Activated naive CD4-positive, alpha-beta T cell treated with anti-CD3 and anti-CD28 coated beads, Interleukin-2, amount 50 U/mL, for 16 hours (primary cell): Measurements from ENCODE around the gene PLA2G4C.

Experiments
- DNase-seq: peaks from one replicate; pipeline ENCODE4 v3.0.0-alpha.2; 2020

Gene PLA2G4C, protein sequence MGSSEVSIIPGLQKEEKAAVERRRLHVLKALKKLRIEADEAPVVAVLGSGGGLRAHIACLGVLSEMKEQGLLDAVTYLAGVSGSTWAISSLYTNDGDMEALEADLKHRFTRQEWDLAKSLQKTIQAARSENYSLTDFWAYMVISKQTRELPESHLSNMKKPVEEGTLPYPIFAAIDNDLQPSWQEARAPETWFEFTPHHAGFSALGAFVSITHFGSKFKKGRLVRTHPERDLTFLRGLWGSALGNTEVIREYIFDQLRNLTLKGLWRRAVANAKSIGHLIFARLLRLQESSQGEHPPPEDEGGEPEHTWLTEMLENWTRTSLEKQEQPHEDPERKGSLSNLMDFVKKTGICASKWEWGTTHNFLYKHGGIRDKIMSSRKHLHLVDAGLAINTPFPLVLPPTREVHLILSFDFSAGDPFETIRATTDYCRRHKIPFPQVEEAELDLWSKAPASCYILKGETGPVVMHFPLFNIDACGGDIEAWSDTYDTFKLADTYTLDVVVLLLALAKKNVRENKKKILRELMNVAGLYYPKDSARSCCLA

DNA sequence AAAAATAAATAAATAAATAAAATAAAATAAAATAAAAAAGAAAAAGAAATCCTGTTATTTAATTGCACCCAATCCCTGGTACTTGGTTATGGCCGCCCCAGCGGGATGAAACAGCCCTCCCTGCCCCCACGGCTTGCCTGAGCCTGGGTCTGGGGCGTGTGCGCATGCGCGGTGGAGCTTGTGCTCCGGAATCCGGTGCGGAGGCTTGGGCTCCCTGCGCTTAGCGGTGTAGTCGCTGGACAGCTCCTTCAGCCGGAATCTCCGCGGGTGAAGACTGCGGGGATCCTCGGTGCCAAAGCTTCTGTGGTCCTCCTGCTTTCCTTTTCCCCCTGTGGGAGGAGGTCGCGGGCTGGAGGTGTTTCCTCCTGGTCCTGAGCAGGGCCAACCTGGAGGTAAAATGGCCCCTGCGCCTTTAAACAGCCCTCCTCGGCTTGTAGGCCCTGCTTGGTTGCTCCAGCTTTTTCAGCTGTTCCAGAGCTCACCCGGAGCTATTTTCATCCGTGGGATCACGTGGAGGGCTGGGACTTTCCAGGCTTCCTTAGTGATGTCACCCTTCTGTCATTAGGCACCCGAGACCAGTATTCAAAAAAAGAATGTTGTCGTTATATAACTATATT lies at the start of gene PLA2G4C:
TSS of gene PLA2G4C (minus strand) at position 468 of the 617 bp plus-strand sequence. CDS start 4,288 bp downstream, outside the sequence.
- peak; percentile 86 for DNase-seq

DNA sequence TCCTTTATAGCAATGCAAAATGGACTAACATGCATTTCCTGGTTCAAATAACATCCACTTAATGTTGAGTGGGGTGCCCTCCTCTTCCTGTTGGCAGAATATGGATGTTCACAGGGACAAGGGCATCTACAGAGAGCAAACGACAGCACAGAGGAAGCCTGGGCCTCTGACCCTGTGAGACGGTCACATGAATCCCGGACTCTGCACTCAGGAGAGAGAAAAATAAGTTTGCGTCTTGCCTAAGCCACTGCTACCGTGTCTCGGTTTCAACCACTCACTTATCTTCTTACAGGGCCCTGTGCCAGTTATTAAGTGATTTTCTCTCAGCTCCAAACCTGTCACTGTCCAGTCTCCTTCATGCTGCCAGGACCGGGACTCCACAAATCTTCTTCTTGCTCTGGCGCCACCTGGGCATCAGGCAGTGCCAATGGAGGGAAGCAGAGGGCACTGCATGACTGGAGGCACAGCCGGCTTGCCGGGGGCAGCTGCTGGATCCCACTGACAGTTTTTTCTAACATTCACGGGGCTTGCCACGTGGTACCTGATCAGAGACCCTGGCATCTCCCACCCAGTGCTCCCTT lies 47.7 kb upstream of the PLA2G4C start:
- no peak for DNase-seq

DNA sequence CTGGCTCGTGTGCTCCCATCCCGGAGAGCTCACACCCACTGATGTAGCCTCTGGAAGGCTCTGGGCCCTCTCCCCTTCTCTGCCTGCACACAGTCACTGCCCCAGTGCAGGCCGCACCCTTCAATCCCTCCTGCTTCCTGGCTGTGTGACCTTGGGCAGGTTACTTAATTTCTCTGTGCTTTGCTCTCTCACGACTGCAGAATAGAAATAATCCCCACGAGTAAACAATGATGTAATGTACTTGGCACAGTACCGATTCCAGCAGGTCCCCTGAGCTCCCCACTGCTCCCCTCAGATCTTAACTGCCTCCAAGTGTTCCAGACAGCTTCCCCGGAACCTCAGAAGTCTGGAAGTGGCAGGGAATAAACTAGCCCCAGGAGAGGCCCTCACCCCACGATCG lies 43.4 kb upstream of the PLA2G4C start:
- DNase-seq = no peak

DNA sequence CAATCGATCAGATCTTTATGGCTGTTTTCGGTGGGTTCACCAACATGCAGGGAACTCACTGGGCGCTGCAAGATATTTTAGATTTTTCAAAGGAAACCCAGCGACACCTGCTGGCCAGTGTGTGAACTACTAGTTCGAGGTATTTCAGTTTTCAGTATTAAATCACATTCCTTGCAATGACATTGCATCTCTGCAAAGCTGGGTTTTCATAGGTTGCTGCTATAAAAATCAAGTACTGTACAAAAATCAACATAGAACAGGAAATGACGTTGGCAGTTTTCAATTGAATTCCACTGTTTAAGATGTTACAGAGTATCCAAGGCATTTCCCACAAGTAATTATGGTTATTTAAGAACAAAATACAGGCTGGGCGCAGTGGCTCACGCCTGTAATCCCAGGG lies 41.9 kb upstream of the PLA2G4C start:
- DNase-seq = peak; percentile 63

DNA sequence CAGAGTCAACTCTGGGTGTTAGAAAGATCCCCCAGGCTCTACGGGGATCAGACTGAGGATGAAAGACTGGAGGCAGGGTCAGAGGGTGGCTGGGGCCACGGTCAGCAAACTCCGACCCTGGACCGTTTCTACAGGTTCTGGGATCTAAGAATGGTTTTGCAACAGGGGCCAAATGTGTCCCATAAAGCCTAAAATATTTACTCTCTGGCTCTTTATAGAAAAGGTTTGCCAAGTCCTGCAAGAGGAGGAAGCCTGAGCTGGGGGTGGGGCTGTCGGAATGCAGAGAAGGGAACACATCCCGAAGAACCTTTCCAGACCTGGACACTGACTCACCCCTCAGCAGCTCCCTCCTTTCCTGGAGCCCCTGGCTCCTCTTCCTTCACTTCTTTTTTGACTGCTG lies 38.8 kb upstream of the PLA2G4C start:
- DNase-seq = no peak

DNA sequence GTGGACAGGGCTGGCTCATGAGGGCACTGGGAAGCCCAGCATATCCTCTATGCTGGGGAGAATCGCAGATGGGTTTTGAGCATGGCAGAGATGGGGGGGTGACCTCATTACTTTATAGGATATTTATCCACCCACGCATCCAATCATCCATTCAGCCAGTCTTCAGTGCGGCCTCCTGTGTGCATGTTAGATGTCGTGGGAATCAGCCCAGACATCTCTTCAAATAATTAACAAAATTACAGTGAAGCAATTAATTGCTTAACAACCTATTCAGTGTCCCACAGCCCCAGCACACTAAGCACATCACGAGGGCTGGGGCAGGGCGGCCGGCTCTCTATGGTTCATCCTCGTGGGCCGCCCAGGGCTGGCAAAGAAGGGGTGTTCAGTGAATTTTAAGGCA lies 38.0 kb upstream of the PLA2G4C start:
- DNase-seq = no peak

DNA sequence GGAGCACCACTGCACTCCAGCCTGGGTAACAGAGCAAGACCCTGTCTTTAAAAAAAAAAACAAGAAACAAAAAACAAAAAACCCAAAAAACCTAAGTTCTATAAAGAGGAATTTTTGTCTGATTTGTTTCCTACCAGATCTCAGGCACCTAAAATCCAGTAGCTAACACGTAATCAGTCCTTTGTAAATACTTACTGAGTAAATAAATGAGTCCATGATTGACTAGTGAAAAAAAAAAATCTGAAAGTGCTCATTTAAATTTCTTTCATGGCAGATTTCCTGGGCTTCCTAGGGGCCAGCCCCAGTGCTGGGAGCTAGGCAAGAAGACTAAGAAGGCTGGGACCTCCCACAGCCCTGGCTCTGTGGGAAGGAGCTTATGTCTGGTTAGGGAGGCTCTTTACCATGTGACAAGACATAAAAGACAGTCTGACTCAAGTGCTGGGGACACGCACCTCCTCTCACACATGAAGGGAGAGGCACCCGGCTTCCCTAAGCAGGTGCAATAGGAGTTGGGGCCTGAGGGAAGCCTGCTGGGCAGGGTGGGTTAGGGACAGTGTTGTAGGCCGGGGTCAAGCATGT lies 37.1 kb upstream of the PLA2G4C start:
- no peak for DNase-seq

DNA sequence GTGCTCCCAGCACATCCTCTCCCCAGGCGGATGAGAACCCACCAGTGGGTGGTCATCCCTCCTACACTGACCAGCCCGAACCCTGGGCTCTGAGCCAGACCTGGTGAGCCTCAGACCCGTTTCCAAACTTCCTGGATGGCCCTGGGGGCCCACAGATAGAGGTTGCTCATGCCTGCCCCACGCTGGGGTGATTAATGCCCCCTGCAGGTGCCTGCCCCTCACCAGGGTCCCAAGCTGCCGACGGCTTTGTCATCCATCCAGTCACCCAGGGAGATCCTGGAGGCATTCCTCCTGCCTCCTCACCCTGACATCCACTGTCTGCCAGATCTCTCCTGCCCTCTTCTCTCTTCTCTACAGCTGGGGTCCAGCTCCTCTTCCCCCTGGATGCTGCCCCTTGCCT lies 28.4 kb upstream of the PLA2G4C start:
- DNase-seq = no peak

DNA sequence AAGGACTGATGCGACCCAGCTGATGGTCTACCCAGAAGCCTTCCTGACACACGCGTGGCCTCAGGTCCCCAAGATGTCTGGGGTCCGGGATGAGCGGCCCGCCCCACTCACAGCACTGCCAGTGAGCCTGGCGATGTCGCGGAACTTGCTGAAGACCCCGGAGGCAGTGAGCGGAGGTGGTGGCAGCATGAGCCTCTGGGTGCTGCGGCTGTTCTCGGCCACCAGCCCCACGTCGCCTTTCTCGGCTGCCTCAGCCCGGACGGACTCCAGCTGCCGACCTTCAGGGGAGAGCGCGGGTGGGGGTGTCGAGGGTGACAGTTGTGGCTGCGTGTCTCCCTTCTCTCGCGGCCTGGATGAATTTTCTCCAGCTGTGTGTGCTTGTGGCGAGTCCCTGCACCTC lies 26.8 kb upstream of the PLA2G4C start:
- no peak for DNase-seq

DNA sequence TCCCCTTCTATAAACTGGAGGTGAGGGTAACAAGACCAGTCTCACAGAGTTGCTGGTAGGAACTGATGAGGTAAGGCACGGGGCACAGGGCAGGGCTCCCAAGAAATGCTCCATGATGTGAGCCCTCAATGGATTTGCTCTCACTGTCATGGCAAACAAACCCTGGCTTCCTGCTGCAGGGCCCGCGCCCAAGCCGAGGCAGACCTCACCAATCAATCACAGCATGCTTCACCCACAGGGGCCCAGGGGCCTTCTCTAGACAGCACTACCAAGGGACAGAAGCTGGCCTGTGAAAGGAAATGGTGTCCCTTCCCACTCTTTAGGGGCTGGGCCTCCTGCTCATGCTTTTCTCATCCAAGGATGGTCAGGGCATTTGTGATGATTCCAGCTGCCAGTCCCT lies 25.9 kb upstream of the PLA2G4C start:
- DNase-seq = no peak

DNA sequence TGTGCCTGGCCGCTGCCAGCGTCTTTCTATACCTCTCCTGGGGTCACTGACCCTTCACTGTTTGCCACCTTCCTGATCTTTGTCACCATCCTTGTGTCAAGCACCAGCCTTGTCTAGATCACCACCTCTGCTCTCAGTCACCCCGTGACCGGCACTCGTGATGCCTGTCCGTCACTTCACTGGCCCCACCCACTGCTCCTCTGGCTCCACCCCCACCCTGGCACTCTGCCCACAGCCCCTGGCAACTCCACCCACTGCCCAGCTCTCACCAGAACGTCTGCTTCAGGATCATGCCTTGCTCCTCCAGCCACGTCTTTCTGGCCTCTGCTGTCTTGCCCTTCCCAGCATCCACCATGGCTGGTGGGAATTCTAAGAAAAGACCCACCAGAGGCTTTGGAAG lies 24.8 kb upstream of the PLA2G4C start:
- no peak for DNase-seq

DNA sequence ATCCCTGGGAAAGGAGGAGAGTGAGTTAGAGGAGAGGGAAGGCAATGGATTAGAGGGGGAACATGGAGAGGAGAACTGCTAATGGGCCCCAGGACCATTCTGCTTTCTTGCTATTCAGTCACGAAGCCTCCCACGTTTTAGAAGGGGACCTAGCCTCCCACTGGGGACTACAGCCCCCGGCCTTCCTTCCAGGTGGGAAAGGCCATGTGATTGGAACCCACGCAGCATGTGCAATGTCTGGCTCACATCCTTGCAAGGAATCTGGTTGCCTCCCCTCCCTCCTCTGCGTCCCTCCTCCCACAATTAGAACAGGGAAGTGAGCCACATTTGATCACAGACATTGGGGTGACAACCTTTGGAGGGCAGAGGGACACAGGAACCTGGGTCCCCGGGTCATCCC lies 22.5 kb upstream of the PLA2G4C start:
- DNase-seq = no peak

DNA sequence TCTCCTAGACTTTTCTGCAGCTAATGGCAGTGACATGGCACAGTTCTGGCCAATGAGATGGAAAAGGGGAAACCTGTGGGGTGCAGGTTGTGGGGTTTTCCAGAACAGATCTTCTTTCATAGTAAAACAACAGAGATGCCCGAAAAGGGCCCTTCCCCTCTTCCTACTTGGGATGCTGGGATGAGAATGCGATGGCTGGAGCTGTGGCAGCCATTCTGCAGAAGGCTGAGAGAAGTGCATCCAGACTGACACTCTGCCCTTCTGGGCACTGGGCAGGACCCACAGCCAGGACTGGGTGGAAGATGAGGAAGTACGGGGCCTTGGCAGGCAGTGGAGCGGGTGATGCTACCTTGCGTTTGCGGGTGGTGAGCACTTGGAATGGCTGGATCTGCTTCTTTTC lies 16.9 kb upstream of the PLA2G4C start:
- no peak for DNase-seq

DNA sequence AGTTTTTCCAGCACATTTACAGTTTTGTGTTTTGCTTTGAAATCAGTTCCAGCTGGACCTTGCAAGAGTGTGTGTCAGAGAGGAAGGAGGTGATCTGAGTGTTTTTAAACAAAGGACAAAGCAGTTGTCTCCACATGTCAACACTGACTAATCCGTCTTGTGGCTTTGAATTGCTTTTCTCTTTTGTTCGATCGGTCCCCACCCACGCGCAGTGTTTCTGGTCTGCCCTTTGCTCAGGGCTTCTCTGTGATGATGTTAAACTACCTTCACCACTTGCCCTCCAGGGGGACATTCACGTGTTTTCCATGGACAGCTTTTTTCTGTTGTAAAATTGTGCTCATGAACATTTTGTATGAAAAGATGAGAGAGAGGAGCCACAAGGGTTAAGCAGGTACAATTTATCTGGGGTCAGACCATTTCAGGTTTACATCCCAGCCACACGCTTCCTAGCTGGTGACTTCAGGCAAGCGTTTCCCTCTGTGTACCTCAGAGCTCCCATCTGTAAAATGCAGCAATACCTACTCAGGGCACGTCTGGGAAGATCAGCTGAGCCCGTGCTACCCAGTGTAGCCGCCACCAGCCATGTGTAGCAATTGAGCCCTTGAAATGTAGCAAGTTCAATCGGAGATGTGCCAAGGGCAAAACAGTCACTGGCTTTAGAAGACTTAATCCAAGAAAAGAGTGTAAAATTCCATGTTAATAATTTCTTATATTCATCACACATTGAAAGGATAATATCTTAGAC lies 13.5 kb upstream of the PLA2G4C start:
- no peak for DNase-seq

DNA sequence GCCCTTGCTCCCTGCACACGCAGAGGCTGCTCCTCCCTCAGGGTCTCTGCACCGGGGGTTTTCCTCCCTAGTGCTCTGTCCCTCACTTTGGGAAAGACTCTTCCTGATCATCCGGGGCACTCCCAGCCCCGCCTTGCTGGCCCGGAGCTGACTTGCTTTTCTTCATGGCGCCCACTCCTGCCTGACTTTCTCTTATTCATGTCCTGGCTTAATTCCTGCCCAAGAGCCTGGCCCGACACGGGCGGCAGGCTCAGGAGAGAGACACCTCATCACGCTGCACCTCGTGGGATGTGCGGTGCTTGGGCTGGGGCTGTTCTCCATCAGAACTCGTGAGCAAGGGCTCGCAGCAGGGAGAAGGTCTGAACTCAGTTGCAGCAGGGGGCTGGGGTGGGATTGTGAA lies 11.8 kb upstream of the PLA2G4C start:
- DNase-seq = no peak

DNA sequence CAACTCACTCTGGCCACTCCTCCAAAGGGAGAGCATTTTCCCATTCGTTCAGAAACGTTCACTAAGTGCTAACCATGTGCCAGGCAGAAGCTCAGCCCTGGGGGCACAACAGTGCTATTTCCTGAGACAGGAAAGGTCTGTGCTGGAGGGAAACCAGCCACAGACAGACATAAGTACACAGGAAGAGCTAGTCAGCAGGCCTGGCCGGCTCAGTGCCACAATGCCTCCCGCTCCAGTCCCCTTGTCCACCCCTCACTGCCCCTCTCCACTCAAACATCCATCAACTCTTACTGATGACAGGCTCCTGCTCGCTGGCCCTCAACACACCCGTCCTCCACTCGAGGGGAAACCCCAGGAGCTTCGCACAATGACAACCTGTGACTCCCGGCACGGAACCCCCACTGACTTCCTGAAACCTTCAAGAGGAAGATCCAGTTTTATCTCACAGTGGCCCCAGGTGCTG lies 11.3 kb upstream of the PLA2G4C start:
- no peak for DNase-seq

DNA sequence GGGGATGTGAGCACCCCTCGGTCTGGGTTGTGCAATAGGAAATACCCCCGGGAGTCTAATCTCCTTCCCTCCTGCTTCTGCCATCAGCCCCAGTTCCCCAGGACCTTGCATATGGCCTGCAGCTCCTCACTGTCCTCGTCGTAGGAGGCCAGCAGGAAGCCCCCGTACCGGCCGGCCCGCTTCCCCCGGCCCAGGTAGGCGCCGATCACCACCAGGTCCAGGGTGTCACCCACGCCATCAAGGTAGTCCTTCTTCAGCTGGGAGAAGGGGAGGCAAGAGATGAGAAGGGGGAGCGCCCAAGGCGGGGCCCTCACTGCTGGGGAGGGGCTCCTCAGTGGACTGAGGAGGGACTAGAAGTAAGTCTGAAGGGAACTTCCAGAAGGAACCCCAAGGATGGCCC lies 10.4 kb upstream of the PLA2G4C start:
- no peak for DNase-seq

DNA sequence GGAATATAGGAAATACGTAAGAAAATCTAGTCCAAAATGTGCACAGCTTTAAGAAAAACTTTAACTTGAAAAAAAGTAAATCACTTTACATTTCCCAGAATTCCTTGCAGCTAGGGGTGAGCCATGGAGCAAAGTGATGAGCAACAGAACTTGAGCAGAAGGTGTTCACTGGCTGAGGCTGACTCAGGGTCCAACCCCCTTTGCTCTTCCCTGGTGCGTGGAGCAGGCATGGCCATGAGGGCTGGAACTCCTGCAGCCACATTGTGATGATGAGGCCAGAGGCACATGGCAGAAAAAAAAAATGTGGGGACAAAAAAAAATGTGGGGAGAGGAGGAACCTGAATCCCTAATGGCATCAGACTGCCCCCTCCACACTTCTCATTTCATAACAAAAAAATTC lies 9.9 kb upstream of the PLA2G4C start:
- no peak for DNase-seq

DNA sequence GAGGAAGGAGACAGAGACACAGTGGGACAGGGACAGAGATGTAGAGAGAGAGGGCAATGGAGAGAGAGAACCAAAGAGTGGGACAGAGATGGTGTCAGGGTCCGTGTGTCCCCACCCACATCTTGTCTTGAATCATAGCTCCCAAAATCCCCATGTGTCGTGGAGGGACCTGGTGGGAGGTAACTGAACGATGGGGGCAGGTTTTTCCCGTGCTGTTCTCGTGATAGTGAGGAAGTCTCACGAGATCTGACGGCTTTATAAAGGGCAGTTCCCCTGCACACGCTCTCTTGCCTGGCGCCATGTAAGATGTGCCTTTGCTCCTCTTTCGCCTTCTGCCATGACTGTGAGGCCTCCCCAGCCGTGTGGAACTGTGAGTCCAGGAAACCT lies 7.5 kb upstream of the PLA2G4C start:
- DNase-seq = no peak

DNA sequence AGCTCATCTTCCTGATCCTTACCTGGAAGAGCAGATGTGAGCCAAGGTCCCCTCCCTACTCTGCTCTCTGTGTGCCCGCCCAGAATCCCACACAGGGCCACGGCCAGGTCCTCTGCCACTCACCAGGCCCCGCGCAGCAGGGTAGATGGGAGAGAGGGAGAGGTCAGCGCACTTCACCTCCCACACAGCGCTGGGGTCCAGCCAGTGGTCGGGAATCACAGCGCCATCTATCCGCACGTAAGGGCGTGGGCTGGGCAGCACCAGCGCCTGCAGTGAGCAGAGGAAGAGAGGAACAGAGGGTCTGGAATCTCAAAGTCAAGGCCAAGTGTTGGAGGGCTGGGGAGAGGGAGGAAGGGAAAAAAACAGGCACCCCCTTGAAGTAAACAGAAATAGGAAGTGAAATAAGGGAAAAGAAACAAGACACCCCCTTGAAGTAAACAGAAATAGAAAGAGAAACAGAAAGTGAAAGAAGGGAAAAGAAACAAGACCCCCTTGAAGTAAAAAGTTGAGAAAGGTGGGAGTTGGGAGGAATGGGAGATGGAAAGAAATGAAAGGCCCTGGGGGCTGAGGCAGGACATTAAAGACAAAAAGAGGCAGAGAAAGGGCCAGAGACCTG lies 7.0 kb upstream of the PLA2G4C start:
- DNase-seq = no peak

DNA sequence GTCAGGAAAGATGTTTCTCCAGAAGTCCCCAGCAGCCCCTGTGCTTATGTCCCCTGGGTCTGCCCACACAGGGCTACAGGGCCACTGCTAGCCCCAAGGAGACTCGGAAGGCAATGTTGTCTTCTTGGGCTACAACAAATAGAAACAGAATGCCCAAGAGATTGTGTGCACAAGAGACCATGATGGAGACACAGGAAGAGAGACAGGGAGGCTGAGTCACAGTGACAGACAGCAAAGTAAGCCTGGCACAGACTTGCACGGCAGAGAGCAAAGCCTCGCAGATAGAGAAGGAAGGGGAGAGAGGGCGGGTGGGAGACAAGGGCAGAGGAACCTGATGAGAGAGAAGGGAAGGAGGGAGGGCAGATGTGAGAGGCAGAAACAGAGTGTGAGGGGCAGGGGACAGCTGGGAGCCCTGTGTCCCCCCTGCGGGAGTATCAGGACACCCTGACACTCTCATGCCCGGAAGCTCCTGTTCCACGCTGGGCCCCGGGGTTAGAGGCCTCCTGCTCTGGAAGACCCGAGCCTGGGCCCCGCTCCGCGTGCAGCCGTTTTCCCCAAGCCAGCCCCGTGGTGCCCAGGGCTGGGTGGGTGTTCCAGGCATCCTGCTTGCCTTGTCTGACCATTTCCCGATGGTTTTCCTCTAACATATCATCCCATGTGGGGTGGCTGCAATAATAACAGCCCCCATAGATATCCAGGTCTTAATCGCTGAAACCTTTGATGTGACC lies 2.7 kb upstream of the PLA2G4C start:
- no peak for DNase-seq

DNA sequence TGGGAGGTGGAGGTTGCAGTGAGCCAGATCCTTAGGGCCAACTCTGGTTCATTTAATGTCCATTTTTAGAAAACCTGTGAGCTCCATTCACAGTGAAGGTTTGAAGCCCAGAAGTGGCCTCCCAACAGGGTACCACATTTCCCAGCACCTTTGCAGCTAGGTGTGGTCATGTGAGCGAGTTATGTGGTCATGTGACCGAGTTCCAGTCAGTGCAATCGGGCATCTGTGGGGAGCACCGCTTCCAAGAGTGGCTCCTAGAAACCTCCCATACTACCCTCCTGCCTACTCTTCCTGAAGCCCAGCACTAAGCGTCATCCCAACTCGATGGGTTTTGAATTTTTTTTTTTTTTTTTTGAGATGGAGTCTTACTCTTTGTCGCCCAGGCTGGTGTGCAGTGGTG lies 663 bp upstream of the PLA2G4C start:
- DNase-seq = no peak
